GM23338 (cell line): ENCODE results near the gene TXNL4B. TPM values are rescaled to one million over a fixed set of nuclear protein-coding genes. Genes with fewer than 3 reads are reported as not detected.
A peak's percentile ranks its signal among the peaks of the same experiment; 100 is the strongest.

ENCODE experiments used
- ATAC-seq: fragments of 200-7000 bp; cut with Tn5 transposase; 3 replicates; pipeline ENCODE4 v1.9.1; 2020
- DNase-seq: peaks from one replicate; pipeline ENCODE4 v3.0.0-alpha.2; 2015; ENCODE audit warnings: low spot score
- H2AFZ ChIP-seq: fragments of 200-600 bp; sonication (generic); 2 replicates; pipeline ENCODE4 v1.8.0; 2016; ENCODE audit warnings: antibody characterized with exemption, mild to moderate bottlenecking, moderate library complexity
- H3F3A ChIP-seq: fragments of 200-600 bp; sonication (generic); replicated peaks from 2 replicates; pipeline ENCODE4 v1.8.0; 2017; ENCODE audit warnings: antibody characterized with exemption, mixed run types, low read depth
- H3K27ac ChIP-seq: fragments of 200-600 bp; sonication (generic); 2 replicates; pipeline ENCODE4 v1.6.1; 2016; ENCODE audit warnings: low read depth
- H3K27me3 ChIP-seq: fragments of 200-600 bp; sonication (generic); 2 replicates; pipeline ENCODE4 v1.8.0; 2016; ENCODE audit warnings: mild to moderate bottlenecking, mixed run types, moderate library complexity; ENCODE audit not compliant: insufficient read depth
- H3K36me3 ChIP-seq: fragments of 200-600 bp; sonication (generic); 2 replicates; pipeline ENCODE4 v1.8.0; 2016; ENCODE audit warnings: mild to moderate bottlenecking; ENCODE audit not compliant: insufficient read depth
- H3K4me1 ChIP-seq: fragments of 200-600 bp; sonication (generic); 2 replicates; pipeline ENCODE4 v1.8.0; 2016; ENCODE audit warnings: mild to moderate bottlenecking, moderate library complexity; ENCODE audit not compliant: insufficient read depth
- H3K4me2 ChIP-seq: fragments of 200-600 bp; sonication (generic); 2 replicates; pipeline ENCODE4 v1.7.1; 2017; ENCODE audit warnings: mixed run types
- H3K4me3 ChIP-seq: fragments of 200-600 bp; sonication (generic); 2 replicates; pipeline ENCODE4 v1.6.1; 2016; ENCODE audit warnings: mixed run types
- H3K79me2 ChIP-seq: fragments of 200-600 bp; sonication (generic); replicated peaks from 2 replicates; pipeline ENCODE4 v1.8.0; 2017; ENCODE audit warnings: mild to moderate bottlenecking; ENCODE audit not compliant: insufficient read depth
- H3K9me2 ChIP-seq: fragments of 200-600 bp; sonication (generic); 2 replicates; pipeline ENCODE4 v1.8.0; 2017; ENCODE audit not compliant: insufficient read depth
- H4K20me1 ChIP-seq: fragments of 200-600 bp; sonication (generic); replicated peaks from 2 replicates; pipeline ENCODE4 v1.8.0; 2017; ENCODE audit warnings: mild to moderate bottlenecking; ENCODE audit not compliant: insufficient read depth
- H3K27ac Mint-ChIP-seq: 2 replicates; pipeline ENCODE4 v1.8.0; 2020; ENCODE audit warnings: inconsistent platforms, mild to moderate bottlenecking, moderate library complexity, mixed read lengths
- H3K27me3 Mint-ChIP-seq: 3 replicates; pipeline ENCODE4 v1.8.0; 2022; ENCODE audit warnings: low read depth, mild to moderate bottlenecking, moderate library complexity, mixed read lengths, inconsistent platforms; ENCODE audit not compliant: insufficient read depth, poor library complexity
- H3K36me3 Mint-ChIP-seq: 3 replicates; pipeline ENCODE4 v1.8.0; 2021; ENCODE audit warnings: low read depth, mild to moderate bottlenecking, inconsistent platforms, moderate library complexity, mixed read lengths
- H3K4me1 Mint-ChIP-seq: 3 replicates; pipeline ENCODE4 v1.8.0; 2020; ENCODE audit warnings: mild to moderate bottlenecking, inconsistent platforms, mixed read lengths
- H3K4me3 Mint-ChIP-seq: 3 replicates; pipeline ENCODE4 v1.8.0; 2021; ENCODE audit warnings: moderate library complexity, mild to moderate bottlenecking, inconsistent platforms, mixed read lengths
- H3K9me3 Mint-ChIP-seq: 3 replicates; pipeline ENCODE4 v1.8.0; 2020; ENCODE audit warnings: moderate library complexity, mild to moderate bottlenecking, inconsistent platforms, mixed read lengths
- CREB1 ChIP-seq: fragments of 250-450 bp; sonication (Bioruptor Pico); IDR thresholded peaks from 2 replicates; pipeline ENCODE4 v1.5.0; 2020; ENCODE audit warnings: low read depth, mild to moderate bottlenecking, moderate library complexity
- EZH2phosphoT487 ChIP-seq: fragments of 200-600 bp; sonication (generic); IDR thresholded peaks from one replicate; pipeline ENCODE4 v1.8.1; 2018; ENCODE audit warnings: antibody characterized with exemption; ENCODE audit not compliant: unreplicated experiment
- JUNB ChIP-seq: IDR thresholded peaks from one replicate; pipeline ENCODE4 v1.6.1; 2016; ENCODE audit warnings: antibody characterized with exemption; ENCODE audit not compliant: unreplicated experiment
- STAT1 ChIP-seq: IDR thresholded peaks from one replicate; pipeline ENCODE4 v1.6.1; 2016; ENCODE audit warnings: antibody characterized with exemption; ENCODE audit not compliant: unreplicated experiment
- ZNF114 ChIP-seq: fragments of 250-450 bp; sonication (Bioruptor Pico); IDR thresholded peaks from 2 replicates; pipeline ENCODE4 v1.5.0; 2020; ENCODE audit warnings: mild to moderate bottlenecking, moderate library complexity
- polyA plus RNA-seq: library from polyadenylated mRNA; unstranded; fragments of >200 nt; fragmentation: Nextera tagmentation; extraction: Ambion mirVana; gene quantifications from 2 replicates; pipeline ENCODE4 v1.2.1, GENCODE V29; 2016
- total RNA-seq: library from RNA; depleted of rRNA; stranded (reverse); fragments of >200 nt; shearing (Covaris generic); gene quantifications from 2 replicates; pipeline ENCODE4 v1.2.3, GENCODE V29; 2014
- TF ChIP-seq, protein P1 (sequence below): fragments of 250-450 bp; sonication (Bioruptor Pico); IDR thresholded peaks from 2 replicates; pipeline ENCODE4 v1.5.0; 2020; ENCODE audit warnings: mild to moderate bottlenecking, moderate library complexity
- TF ChIP-seq, protein P2 (sequence below): IDR thresholded peaks from one replicate; pipeline ENCODE4 v1.6.1; 2018; ENCODE audit warnings: antibody characterized with exemption; ENCODE audit not compliant: unreplicated experiment
- TF ChIP-seq, protein P3 (sequence below): IDR thresholded peaks from 2 replicates; pipeline ENCODE4 v1.6.1; 2016; ENCODE audit warnings: antibody characterized with exemption
- TF ChIP-seq, protein P4 (sequence below), 2 experiments: fragments of 200-600 bp in 1 of 2; sonication (generic) in 1 of 2; conservative IDR thresholded peaks; 2 replicates each; pipeline versions ENCODE4 v1.5.1 to v1.6.1; 2016 to 2017; ENCODE audit warnings: antibody characterized with exemption in 2 of 2, low read depth in 2 of 2, mild to moderate bottlenecking in 2 of 2, moderate library complexity in 1 of 2

TXNL4B gene
- total and polyA plus RNA-seq, 2 experiments from 2014 or later: 3.7 to 8.9 TPM

DNA sequence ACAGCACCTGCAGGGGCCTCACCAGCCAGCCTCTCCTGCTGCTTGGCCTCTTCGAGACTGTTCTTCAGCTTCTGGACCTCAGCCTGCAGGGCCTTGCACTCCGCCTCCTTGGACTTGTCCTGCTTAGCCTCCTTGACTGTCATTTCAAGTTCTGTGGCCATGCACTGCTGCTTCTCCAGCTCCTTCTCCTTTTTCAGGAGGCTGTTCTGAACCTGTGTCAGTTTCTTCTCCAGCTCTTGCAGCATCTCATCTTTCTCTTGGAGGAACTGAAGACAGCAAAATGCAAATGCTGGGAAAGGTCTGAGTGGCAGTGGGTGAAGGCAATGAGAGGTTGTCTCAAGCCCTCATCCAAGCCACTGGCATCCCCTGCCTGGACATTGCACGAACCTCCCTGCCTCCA is 39.3 kb upstream of the TXNL4B start:
- no peaks in the 10 kb centered on the region for H3K9me3 Mint-ChIP-seq
- H3K27ac Mint-ChIP-seq: no peak overlapping the region
- Histone ChIP-seq H2AFZ (no peak overlapping the region), H3K36me3 (no peaks in the 10 kb centered on the region), H3K4me1 (no peaks in the 10 kb centered on the region; the same call in 1 of the 2 replicates), H3K4me2 (no peak overlapping the region), H3K27ac (no peak overlapping the region), H4K20me1 (no peaks in the 10 kb centered on the region), H3K27me3 (no peaks in the 10 kb centered on the region), H3F3A (no peaks in the 10 kb centered on the region), H3K79me2 (no peaks in the 10 kb centered on the region), H3K9me2 (no peaks in the 10 kb centered on the region), H3K4me3 (no peak overlapping the region)
- peaks cover 18% of the 10 kb centered on the region for H3K4me1 Mint-ChIP-seq
- no peak for TF ChIP-seq EZH2phosphoT487
- no peaks in the 10 kb centered on the region; the same call in 2 of the 3 replicates for H3K36me3 Mint-ChIP-seq
- ATAC-seq (no peak), DNase-seq (no peak)
- no peak overlapping the region for H3K4me3 Mint-ChIP-seq
- H3K27me3 Mint-ChIP-seq: peaks cover 12% of the 10 kb centered on the region

DNA sequence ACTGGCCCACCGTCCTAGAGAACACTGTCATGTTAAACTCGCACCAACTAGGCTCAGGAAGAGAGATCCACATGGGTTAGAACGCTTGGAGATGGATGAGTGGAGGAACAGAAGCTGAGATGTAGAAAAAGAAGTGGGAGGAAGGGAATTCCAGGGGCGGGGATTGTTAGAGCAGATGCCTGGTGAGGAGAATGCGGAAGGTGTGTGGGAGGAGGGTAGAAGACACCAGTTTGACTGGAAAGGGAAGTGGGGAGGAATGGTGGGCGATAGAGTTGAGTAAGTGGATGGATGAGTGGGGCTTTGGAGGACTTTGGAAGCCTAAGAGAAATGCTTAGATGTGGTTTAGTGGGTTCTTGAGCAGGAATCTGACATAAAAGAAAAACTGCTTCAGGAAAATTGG is 37.6 kb upstream of the TXNL4B start:
- peaks cover 15% of the 10 kb centered on the region for H3K4me1 Mint-ChIP-seq
- Histone ChIP-seq H3K4me2 (no peak overlapping the region), H3K27me3 (no peaks in the 10 kb centered on the region), H3K27ac (no peak overlapping the region), H4K20me1 (no peaks in the 10 kb centered on the region), H3K4me1 (no peaks in the 10 kb centered on the region; the same call in 1 of the 2 replicates), H3K36me3 (no peaks in the 10 kb centered on the region), H3K79me2 (no peaks in the 10 kb centered on the region), H3K4me3 (no peak overlapping the region), H3F3A (no peaks in the 10 kb centered on the region), H3K9me2 (no peaks in the 10 kb centered on the region), H2AFZ (peak overlapping the region; percentile 38; the same call in 1 of the 2 replicates)
- H3K9me3 Mint-ChIP-seq: no peaks in the 10 kb centered on the region
- ATAC-seq: no peak; the same call in 2 of the 3 replicates
- H3K4me3 Mint-ChIP-seq: no peak overlapping the region
- peaks cover 9% of the 10 kb centered on the region for H3K27me3 Mint-ChIP-seq
- DNase-seq: no peak
- TF ChIP-seq, protein P1, sequence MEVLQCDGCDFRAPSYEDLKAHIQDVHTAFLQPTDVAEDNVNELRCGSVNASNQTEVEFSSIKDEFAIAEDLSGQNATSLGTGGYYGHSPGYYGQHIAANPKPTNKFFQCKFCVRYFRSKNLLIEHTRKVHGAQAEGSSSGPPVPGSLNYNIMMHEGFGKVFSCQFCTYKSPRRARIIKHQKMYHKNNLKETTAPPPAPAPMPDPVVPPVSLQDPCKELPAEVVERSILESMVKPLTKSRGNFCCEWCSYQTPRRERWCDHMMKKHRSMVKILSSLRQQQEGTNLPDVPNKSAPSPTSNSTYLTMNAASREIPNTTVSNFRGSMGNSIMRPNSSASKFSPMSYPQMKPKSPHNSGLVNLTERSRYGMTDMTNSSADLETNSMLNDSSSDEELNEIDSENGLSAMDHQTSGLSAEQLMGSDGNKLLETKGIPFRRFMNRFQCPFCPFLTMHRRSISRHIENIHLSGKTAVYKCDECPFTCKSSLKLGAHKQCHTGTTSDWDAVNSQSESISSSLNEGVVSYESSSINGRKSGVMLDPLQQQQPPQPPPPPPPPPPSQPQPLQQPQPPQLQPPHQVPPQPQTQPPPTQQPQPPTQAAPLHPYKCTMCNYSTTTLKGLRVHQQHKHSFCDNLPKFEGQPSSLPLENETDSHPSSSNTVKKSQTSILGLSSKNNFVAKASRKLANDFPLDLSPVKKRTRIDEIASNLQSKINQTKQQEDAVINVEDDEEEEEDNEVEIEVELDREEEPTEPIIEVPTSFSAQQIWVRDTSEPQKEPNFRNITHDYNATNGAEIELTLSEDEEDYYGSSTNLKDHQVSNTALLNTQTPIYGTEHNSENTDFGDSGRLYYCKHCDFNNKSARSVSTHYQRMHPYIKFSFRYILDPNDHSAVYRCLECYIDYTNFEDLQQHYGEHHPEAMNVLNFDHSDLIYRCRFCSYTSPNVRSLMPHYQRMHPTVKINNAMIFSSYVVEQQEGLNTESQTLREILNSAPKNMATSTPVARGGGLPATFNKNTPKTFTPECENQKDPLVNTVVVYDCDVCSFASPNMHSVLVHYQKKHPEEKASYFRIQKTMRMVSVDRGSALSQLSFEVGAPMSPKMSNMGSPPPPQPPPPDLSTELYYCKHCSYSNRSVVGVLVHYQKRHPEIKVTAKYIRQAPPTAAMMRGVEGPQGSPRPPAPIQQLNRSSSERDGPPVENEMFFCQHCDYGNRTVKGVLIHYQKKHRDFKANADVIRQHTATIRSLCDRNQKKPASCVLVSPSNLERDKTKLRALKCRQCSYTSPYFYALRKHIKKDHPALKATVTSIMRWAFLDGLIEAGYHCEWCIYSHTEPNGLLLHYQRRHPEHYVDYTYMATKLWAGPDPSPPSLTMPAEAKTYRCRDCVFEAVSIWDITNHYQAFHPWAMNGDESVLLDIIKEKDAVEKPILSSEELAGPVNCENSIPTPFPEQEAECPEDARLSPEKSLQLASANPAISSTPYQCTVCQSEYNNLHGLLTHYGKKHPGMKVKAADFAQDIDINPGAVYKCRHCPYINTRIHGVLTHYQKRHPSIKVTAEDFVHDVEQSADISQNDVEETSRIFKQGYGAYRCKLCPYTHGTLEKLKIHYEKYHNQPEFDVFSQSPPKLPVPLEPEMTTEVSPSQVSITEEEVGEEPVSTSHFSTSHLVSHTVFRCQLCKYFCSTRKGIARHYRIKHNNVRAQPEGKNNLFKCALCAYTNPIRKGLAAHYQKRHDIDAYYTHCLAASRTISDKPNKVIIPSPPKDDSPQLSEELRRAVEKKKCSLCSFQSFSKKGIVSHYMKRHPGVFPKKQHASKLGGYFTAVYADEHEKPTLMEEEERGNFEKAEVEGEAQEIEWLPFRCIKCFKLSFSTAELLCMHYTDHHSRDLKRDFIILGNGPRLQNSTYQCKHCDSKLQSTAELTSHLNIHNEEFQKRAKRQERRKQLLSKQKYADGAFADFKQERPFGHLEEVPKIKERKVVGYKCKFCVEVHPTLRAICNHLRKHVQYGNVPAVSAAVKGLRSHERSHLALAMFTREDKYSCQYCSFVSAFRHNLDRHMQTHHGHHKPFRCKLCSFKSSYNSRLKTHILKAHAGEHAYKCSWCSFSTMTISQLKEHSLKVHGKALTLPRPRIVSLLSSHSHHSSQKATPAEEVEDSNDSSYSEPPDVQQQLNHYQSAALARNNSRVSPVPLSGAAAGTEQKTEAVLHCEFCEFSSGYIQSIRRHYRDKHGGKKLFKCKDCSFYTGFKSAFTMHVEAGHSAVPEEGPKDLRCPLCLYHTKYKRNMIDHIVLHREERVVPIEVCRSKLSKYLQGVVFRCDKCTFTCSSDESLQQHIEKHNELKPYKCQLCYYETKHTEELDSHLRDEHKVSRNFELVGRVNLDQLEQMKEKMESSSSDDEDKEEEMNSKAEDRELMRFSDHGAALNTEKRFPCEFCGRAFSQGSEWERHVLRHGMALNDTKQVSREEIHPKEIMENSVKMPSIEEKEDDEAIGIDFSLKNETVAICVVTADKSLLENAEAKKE (CRISPR knock-in tag): no peak
- TF ChIP-seq, protein P2, sequence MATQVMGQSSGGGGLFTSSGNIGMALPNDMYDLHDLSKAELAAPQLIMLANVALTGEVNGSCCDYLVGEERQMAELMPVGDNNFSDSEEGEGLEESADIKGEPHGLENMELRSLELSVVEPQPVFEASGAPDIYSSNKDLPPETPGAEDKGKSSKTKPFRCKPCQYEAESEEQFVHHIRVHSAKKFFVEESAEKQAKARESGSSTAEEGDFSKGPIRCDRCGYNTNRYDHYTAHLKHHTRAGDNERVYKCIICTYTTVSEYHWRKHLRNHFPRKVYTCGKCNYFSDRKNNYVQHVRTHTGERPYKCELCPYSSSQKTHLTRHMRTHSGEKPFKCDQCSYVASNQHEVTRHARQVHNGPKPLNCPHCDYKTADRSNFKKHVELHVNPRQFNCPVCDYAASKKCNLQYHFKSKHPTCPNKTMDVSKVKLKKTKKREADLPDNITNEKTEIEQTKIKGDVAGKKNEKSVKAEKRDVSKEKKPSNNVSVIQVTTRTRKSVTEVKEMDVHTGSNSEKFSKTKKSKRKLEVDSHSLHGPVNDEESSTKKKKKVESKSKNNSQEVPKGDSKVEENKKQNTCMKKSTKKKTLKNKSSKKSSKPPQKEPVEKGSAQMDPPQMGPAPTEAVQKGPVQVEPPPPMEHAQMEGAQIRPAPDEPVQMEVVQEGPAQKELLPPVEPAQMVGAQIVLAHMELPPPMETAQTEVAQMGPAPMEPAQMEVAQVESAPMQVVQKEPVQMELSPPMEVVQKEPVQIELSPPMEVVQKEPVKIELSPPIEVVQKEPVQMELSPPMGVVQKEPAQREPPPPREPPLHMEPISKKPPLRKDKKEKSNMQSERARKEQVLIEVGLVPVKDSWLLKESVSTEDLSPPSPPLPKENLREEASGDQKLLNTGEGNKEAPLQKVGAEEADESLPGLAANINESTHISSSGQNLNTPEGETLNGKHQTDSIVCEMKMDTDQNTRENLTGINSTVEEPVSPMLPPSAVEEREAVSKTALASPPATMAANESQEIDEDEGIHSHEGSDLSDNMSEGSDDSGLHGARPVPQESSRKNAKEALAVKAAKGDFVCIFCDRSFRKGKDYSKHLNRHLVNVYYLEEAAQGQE: no peak
- TF ChIP-seq, protein P3, sequence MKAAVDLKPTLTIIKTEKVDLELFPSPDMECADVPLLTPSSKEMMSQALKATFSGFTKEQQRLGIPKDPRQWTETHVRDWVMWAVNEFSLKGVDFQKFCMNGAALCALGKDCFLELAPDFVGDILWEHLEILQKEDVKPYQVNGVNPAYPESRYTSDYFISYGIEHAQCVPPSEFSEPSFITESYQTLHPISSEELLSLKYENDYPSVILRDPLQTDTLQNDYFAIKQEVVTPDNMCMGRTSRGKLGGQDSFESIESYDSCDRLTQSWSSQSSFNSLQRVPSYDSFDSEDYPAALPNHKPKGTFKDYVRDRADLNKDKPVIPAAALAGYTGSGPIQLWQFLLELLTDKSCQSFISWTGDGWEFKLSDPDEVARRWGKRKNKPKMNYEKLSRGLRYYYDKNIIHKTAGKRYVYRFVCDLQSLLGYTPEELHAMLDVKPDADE: no peak
- TF ChIP-seq ZNF114 (CRISPR knock-in tag): no peak
- no peak for TF ChIP-seq JUNB
- TF ChIP-seq, protein P4, sequence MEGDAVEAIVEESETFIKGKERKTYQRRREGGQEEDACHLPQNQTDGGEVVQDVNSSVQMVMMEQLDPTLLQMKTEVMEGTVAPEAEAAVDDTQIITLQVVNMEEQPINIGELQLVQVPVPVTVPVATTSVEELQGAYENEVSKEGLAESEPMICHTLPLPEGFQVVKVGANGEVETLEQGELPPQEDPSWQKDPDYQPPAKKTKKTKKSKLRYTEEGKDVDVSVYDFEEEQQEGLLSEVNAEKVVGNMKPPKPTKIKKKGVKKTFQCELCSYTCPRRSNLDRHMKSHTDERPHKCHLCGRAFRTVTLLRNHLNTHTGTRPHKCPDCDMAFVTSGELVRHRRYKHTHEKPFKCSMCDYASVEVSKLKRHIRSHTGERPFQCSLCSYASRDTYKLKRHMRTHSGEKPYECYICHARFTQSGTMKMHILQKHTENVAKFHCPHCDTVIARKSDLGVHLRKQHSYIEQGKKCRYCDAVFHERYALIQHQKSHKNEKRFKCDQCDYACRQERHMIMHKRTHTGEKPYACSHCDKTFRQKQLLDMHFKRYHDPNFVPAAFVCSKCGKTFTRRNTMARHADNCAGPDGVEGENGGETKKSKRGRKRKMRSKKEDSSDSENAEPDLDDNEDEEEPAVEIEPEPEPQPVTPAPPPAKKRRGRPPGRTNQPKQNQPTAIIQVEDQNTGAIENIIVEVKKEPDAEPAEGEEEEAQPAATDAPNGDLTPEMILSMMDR (conservative IDR thresholded peaks at IDR 0.05; ENCODE audit: low read depth in 2 of 2): no peak
- TF ChIP-seq CREB1: no peak
- TF ChIP-seq STAT1: no peak
- H3K27ac Mint-ChIP-seq: no peak overlapping the region
- H3K36me3 Mint-ChIP-seq: no peaks in the 10 kb centered on the region; the same call in 2 of the 3 replicates
